ENCODE results near the gene C22orf39. TPM values are rescaled to one million over a fixed set of nuclear protein-coding genes. Genes with fewer than 3 reads are reported as not detected.
A peak's percentile ranks its signal among the peaks of the same experiment; 100 is the strongest.

Gene C22orf39
- 26.6 TPM for total RNA-seq (ENCODE audit: unreplicated experiment)
- long read RNA-seq, transcript C22orf39-202 (3 exons, 3,350 nt): major isoform, 12 of 23 reads
- long read RNA-seq, transcript C22orf39-203 (3 exons, 1,005 nt): minor isoform, 6 of 23 reads
- long read RNA-seq, partial matches to known transcripts: 4 of 23 reads
- long read RNA-seq, other reads (novel, unspliced or antisense): 1 of 23 reads

- DNase-seq (ENCODE audit: low spot score): peak; percentile 82
- no peak for TF ChIP-seq CTCF (IDR thresholded peaks at IDR 0.05; ENCODE audit: unreplicated experiment)
- peak within 1 kb of the TSS; percentile 89 for H3K27ac Mint-ChIP-seq (ENCODE audit: unreplicated experiment)
- H3K36me3 Mint-ChIP-seq (ENCODE audit: low read depth, unreplicated experiment): peaks cover 9% of the 10 kb centered on the region
- H3K27me3 Mint-ChIP-seq (ENCODE audit: unreplicated experiment): peaks cover 8% of the 10 kb centered on the region
- H3K4me1 Mint-ChIP-seq (ENCODE audit: unreplicated experiment): peaks cover 28% of the 10 kb centered on the region
- peak within 1 kb of the TSS; percentile 97 for H3K4me3 Mint-ChIP-seq (ENCODE audit: unreplicated experiment)
- H3K9me3 Mint-ChIP-seq (ENCODE audit: unreplicated experiment): no peaks in the 10 kb centered on the region
These were observed at the start of gene C22orf39 for GRCh38 chr22:19447330-19448075. Gene C22orf39 (minus strand): TSS chr22:19447711. CDS start chr22:19447688, 23 bp downstream.

- Mint-ChIP-seq H3K4me3 (ENCODE audit: unreplicated experiment) (no peak overlapping the region), H3K27ac (ENCODE audit: unreplicated experiment) (no peak overlapping the region), H3K9me3 (ENCODE audit: unreplicated experiment) (no peaks in the 10 kb centered on the region), H3K36me3 (ENCODE audit: low read depth, unreplicated experiment) (no peaks in the 10 kb centered on the region), H3K4me1 (ENCODE audit: unreplicated experiment) (no peaks in the 10 kb centered on the region), H3K27me3 (ENCODE audit: unreplicated experiment) (peaks cover 4% of the 10 kb centered on the region)
- no peak for TF ChIP-seq CTCF (IDR thresholded peaks at IDR 0.05; ENCODE audit: unreplicated experiment)
- DNase-seq (ENCODE audit: low spot score): no peak
These were observed 49.7 kb upstream of the C22orf39 start for GRCh38 chr22:19497245-19497644.

- no peak overlapping the region for H3K27ac Mint-ChIP-seq (ENCODE audit: unreplicated experiment)
- TF ChIP-seq CTCF (IDR thresholded peaks at IDR 0.05; ENCODE audit: unreplicated experiment): no peak
- no peaks in the 10 kb centered on the region for H3K9me3 Mint-ChIP-seq (ENCODE audit: unreplicated experiment)
- no peaks in the 10 kb centered on the region for H3K4me1 Mint-ChIP-seq (ENCODE audit: unreplicated experiment)
- no peak for DNase-seq (ENCODE audit: low spot score)
- H3K36me3 Mint-ChIP-seq (ENCODE audit: low read depth, unreplicated experiment): no peaks in the 10 kb centered on the region
- no peak overlapping the region for H3K4me3 Mint-ChIP-seq (ENCODE audit: unreplicated experiment)
- H3K27me3 Mint-ChIP-seq (ENCODE audit: unreplicated experiment): peaks cover 4% of the 10 kb centered on the region
These were observed 48.8 kb upstream of the C22orf39 start for GRCh38 chr22:19496324-19496630.

- no peaks in the 10 kb centered on the region for H3K4me1 Mint-ChIP-seq (ENCODE audit: unreplicated experiment)
- H3K36me3 Mint-ChIP-seq (ENCODE audit: low read depth, unreplicated experiment): no peaks in the 10 kb centered on the region
- DNase-seq (ENCODE audit: low spot score): peak; percentile 18
These were observed 48.2 kb upstream of the C22orf39 start for GRCh38 chr22:19495562-19496323.

More at GRCh38 chr22:19495562-19496323, 48.2 kb upstream of the C22orf39 start:
- peak; percentile 41 for TF ChIP-seq CTCF (IDR thresholded peaks at IDR 0.05; ENCODE audit: unreplicated experiment)
- Mint-ChIP-seq H3K27ac (ENCODE audit: unreplicated experiment) (no peak overlapping the region), H3K4me3 (ENCODE audit: unreplicated experiment) (no peak overlapping the region), H3K9me3 (ENCODE audit: unreplicated experiment) (no peaks in the 10 kb centered on the region), H3K27me3 (ENCODE audit: unreplicated experiment) (peaks cover 4% of the 10 kb centered on the region)

Measured in endothelial cell (in vitro differentiated cells).